Tibial nerve (tissue), 4 donors: ENCODE results near the gene AADACL4. TPM values are rescaled to one million over a fixed set of nuclear protein-coding genes. Genes with fewer than 3 reads are reported as not detected.
A peak's percentile ranks its signal among the peaks of the same experiment; 100 is the strongest.
"Not testable (repeated sequence)": the region's sequence is repeated elsewhere in the genome, so short reads cannot be mapped to it uniquely, and the experiment has no call there.

Experiments
- DNase-seq, 2 donors: peaks; one replicate each; pipeline ENCODE4 v3.0.0-alpha.2; 2019; ENCODE audit warnings: low spot score in 2 of 2
- H3K27ac ChIP-seq, 4 donors: fragments of 200-600 bp; sonication (generic) in 3 of 4; one replicate each; pipeline ENCODE4 v1.5.1; 2017 to 2019; ENCODE audit warnings: mild to moderate bottlenecking in 1 of 4
- H3K27me3 ChIP-seq, 2 donors: fragments of 200-600 bp; sonication (generic) in 1 of 2; one replicate each; pipeline versions ENCODE4 v1.5.1 to v1.6.0; 2017 to 2019
- H3K36me3 ChIP-seq, 3 donors: fragments of 200-600 bp; sonication (generic); one replicate each; pipeline ENCODE4 v1.5.1; 2018 to 2019
- H3K4me1 ChIP-seq, 4 donors: fragments of 200-600 bp; sonication (generic) in 3 of 4; one replicate each; pipeline ENCODE4 v1.5.1; 2017 to 2019
- H3K4me3 ChIP-seq, 4 donors: fragments of 200-600 bp; sonication (generic) in 3 of 4; one replicate each; pipeline ENCODE4 v1.5.1; 2017 to 2019; ENCODE audit warnings: mild to moderate bottlenecking in 1 of 4, moderate library complexity in 1 of 4
- H3K9me3 ChIP-seq, 4 donors: fragments of 200-600 bp; sonication (generic) in 3 of 4; one replicate each; pipeline ENCODE4 v1.5.1; 2017 to 2019
- CTCF ChIP-seq, 5 experiments: fragments of 200-600 bp in 3 of 5; fragments of 450-650 bp in 2 of 5; sonication (generic) in 3 of 5; IDR thresholded peaks; one replicate each; pipeline ENCODE4 v1.5.1; 2016 to 2019; ENCODE audit warnings: antibody characterized with exemption in 5 of 5, mild to moderate bottlenecking in 3 of 5, moderate library complexity in 2 of 5
- EP300 ChIP-seq, 2 donors: sonication (generic); formaldehyde crosslinking; IDR thresholded peaks; one replicate each; pipeline ENCODE4 v1.6.1; 2017; ENCODE audit warnings: antibody characterized with exemption in 2 of 2, mild to moderate bottlenecking in 1 of 2
- POLR2A ChIP-seq, 2 donors: fragments of 450-650 bp; IDR thresholded peaks; one replicate each; pipeline ENCODE4 v1.6.1; 2017; ENCODE audit warnings: antibody characterized with exemption in 2 of 2, mild to moderate bottlenecking in 2 of 2, moderate library complexity in 2 of 2
- WGBS, 2 donors: methylation state at CpG; one replicate each; pipeline ENCODE4 v1.1.5; 2018; 5-methylcytosine and 5-hydroxymethylcytosine counted together
- total RNA-seq, 4 donors: library from RNA; depleted of rRNA; stranded (reverse); fragments of >200 nt; gene quantifications; one replicate each; pipeline ENCODE4 v1.1.0, GENCODE V29; 2016

AADACL4 gene
- total RNA-seq, 4 donors from 2014 or later: not detected

GRCh38 chr1:12657060-12657884 is 13.4 kb downstream of the AADACL4 start:
- 93 to 94% methylated on average over 13 of the region's 13 CpGs for WGBS, 2 donors
- Histone ChIP-seq H3K4me3 (no peak overlapping the region), H3K27ac (no peak overlapping the region), H3K36me3 (no peaks in the 10 kb centered on the region), H3K27me3 (no peaks in the 10 kb centered on the region), H3K9me3 (no peaks in the 10 kb centered on the region), H3K4me1 (peaks cover 0 to 6% (median 0%) of the 10 kb centered on the region in 4 donors)
- no peak for TF ChIP-seq EP300 (IDR thresholded peaks at IDR 0.05)
- TF ChIP-seq POLR2A (IDR thresholded peaks at IDR 0.05): no peak
- DNase-seq: no peak

GRCh38 chr1:12657885-12658512 is 14.1 kb downstream of the AADACL4 start:
- H3K36me3 ChIP-seq, H3K4me3 ChIP-seq, H3K4me1 ChIP-seq, DNase-seq, H3K27me3 ChIP-seq, H3K27ac ChIP-seq, H3K9me3 ChIP-seq: not testable (repeated sequence)
- 86 to 97% methylated on average over 9 of the region's 9 CpGs for WGBS, 2 donors

- 41 to 45% methylated on average over 23 of the region's 23 CpGs for WGBS, 2 donors
- peaks cover 0 to 6% (median 0%) of the 10 kb centered on the region in 4 donors for H3K4me1 ChIP-seq
- peak in 1 of 2 donors; percentile 17 for TF ChIP-seq EP300 (IDR thresholded peaks at IDR 0.05)
- peak; percentile 85 to 94 (median 93) for TF ChIP-seq CTCF (IDR thresholded peaks at IDR 0.05)
- TF ChIP-seq POLR2A (IDR thresholded peaks at IDR 0.05): no peak
- H3K4me3 ChIP-seq: no peak overlapping the region
- no peaks in the 10 kb centered on the region for H3K36me3 ChIP-seq
- H3K9me3 ChIP-seq: peaks cover 0 to 7% (median 0%) of the 10 kb centered on the region in 4 donors
- H3K27ac ChIP-seq: no peak overlapping the region
- H3K27me3 ChIP-seq: no peaks in the 10 kb centered on the region
- DNase-seq: peak; percentile 66 to 89
Observed at GRCh38 chr1:12658531-12659453, 14.9 kb downstream of the AADACL4 start.

GRCh38 chr1:12661606-12662219 is 17.8 kb downstream of the AADACL4 start:
- H3K4me1 ChIP-seq: peaks cover 0 to 6% (median 0%) of the 10 kb centered on the region in 4 donors
- DNase-seq: no peak
- no peaks in the 10 kb centered on the region for H3K36me3 ChIP-seq
- H3K27me3 ChIP-seq: no peaks in the 10 kb centered on the region
- TF ChIP-seq EP300 (IDR thresholded peaks at IDR 0.05) (no peak), POLR2A (IDR thresholded peaks at IDR 0.05) (no peak), CTCF (IDR thresholded peaks at IDR 0.05) (no peak)
- WGBS, 2 donors: 85 to 86% methylated on average over 6 of the region's 6 CpGs
- H3K27ac ChIP-seq: no peak overlapping the region
- H3K9me3 ChIP-seq: peaks cover 0 to 7% (median 0%) of the 10 kb centered on the region in 4 donors
- H3K4me3 ChIP-seq: no peak overlapping the region

- 100% methylated on average over 1 of the region's 1 CpG for WGBS, 2 donors
- DNase-seq: no peak
- peaks cover 0 to 7% (median 0%) of the 10 kb centered on the region in 4 donors for H3K9me3 ChIP-seq
- H3K4me3 ChIP-seq: no peak overlapping the region
- H3K36me3 ChIP-seq: no peaks in the 10 kb centered on the region
- no peak for TF ChIP-seq POLR2A (IDR thresholded peaks at IDR 0.05)
- no peak for TF ChIP-seq EP300 (IDR thresholded peaks at IDR 0.05)
- no peak for TF ChIP-seq CTCF (IDR thresholded peaks at IDR 0.05)
- H3K27me3 ChIP-seq: no peaks in the 10 kb centered on the region
- peaks cover 0 to 6% (median 0%) of the 10 kb centered on the region in 4 donors for H3K4me1 ChIP-seq
- no peak overlapping the region for H3K27ac ChIP-seq
Observed at GRCh38 chr1:12662556-12662955, 18.7 kb downstream of the AADACL4 start.
